Cardiac fibroblast (primary cell): Measurements from ENCODE around the gene OR1J2.

ENCODE experiments used
- DNase-seq, 2 donors: peaks; one replicate each; pipeline versions ENCODE4 v3.0.0 to v3.0.0-alpha.2; 2010; ENCODE audit warnings: low read depth in 2 of 2
- H3K4me3 ChIP-seq, 2 donors: replicated peaks in 1 of 2; 1 replicate in 1 of 2; 2 replicates in 1 of 2; pipeline ENCODE4 v1.5.1; 2011; ENCODE audit warnings: low read depth in 2 of 2, low read length in 2 of 2, mild to moderate bottlenecking in 2 of 2, moderate library complexity in 1 of 2
- CTCF ChIP-seq: IDR thresholded peaks from one replicate; pipeline ENCODE4 v1.5.1; 2011; ENCODE audit warnings: low read depth, mild to moderate bottlenecking, low read length, inconsistent platforms

Gene OR1J2

GRCh38 chr9:122546196-122546595, 35.6 kb downstream of the OR1J2 start:
- H3K4me3 ChIP-seq = no peak overlapping the region
- no peak for DNase-seq

GRCh38 chr9:122551371-122551770, 40.8 kb downstream of the OR1J2 start:
- H3K4me3 ChIP-seq = no peak overlapping the region
- DNase-seq = no peak
- TF ChIP-seq CTCF = no peak

More at GRCh38 chr9:122546196-122546595, 35.6 kb downstream of the OR1J2 start:
- no peak for TF ChIP-seq CTCF

GRCh38 chr9:122552812-122553211, 42.2 kb downstream of the OR1J2 start, which contains the start of gene OR1N2:
Gene OR1N2 (plus strand): TSS chr9:122553112. CDS start chr9:122553212, 100 bp downstream.
- no peak for DNase-seq
- TF ChIP-seq CTCF = no peak
- no peak within 1 kb of the TSS for H3K4me3 ChIP-seq
